ENCODE measurements around the gene BMPR1A. TPM values are rescaled to one million over a fixed set of nuclear protein-coding genes. Genes with fewer than 3 reads are reported as not detected.
"Not testable (repeated sequence)": the region's sequence is repeated elsewhere in the genome, so short reads cannot be mapped to it uniquely, and the experiment has no call there.

The BMPR1A gene
- total RNA-seq, 2 donors from 2014 or later = 7.0 to 11.8 TPM

- H3K4me1 Mint-ChIP-seq (ENCODE audit: low read depth) = peaks cover 41% of the 10 kb centered on the region
- H3K27ac Mint-ChIP-seq = no peak overlapping the region
- DNase-seq (no peak), ATAC-seq (replicated peaks in 1 of 2) (no peak)
- peak overlapping the region; percentile 22 to 41 for H3K4me3 Mint-ChIP-seq
- no peaks in the 10 kb centered on the region for H3K36me3 Mint-ChIP-seq (ENCODE audit: insufficient read depth in 2 of 2)
- no peaks in the 10 kb centered on the region for H3K9me3 Mint-ChIP-seq
- peaks cover 10% of the 10 kb centered on the region for H3K27me3 Mint-ChIP-seq (ENCODE audit: low read depth)
Observed at GRCh38 chr10:86969421-86970041, 213.1 kb downstream of the BMPR1A start.

- Mint-ChIP-seq H3K4me1 (ENCODE audit: low read depth) (peaks cover 40% of the 10 kb centered on the region), H3K4me3 (peak overlapping the region; percentile 71 to 75), H3K27me3 (ENCODE audit: low read depth) (peaks cover 10% of the 10 kb centered on the region), H3K27ac (peak overlapping the region; percentile 13), H3K9me3 (no peaks in the 10 kb centered on the region), H3K36me3 (ENCODE audit: insufficient read depth in 2 of 2) (no peaks in the 10 kb centered on the region)
- ATAC-seq (replicated peaks in 1 of 2) (no peak), DNase-seq (no peak)
Observed at GRCh38 chr10:86970162-86970981, 214.0 kb downstream of the BMPR1A start.

GRCh38 chr10:86970982-86971231, 214.5 kb downstream of the BMPR1A start:
- Mint-ChIP-seq H3K4me3 (peak overlapping the region; percentile 71 to 75), H3K4me1 (ENCODE audit: low read depth) (peaks cover 34% of the 10 kb centered on the region), H3K36me3 (ENCODE audit: insufficient read depth in 2 of 2) (no peaks in the 10 kb centered on the region), H3K9me3 (no peaks in the 10 kb centered on the region), H3K27me3 (ENCODE audit: low read depth) (peaks cover 10% of the 10 kb centered on the region), H3K27ac (no peak overlapping the region)
- no peak for DNase-seq
- ATAC-seq (replicated peaks in 1 of 2) = no peak

- peak; percentile 86 to 90 for DNase-seq
- Mint-ChIP-seq H3K4me1 (ENCODE audit: low read depth) (peaks cover 29% of the 10 kb centered on the region), H3K4me3 (peak overlapping the region; percentile 81 to 88), H3K9me3 (no peaks in the 10 kb centered on the region), H3K36me3 (ENCODE audit: insufficient read depth in 2 of 2) (no peaks in the 10 kb centered on the region), H3K27ac (peak overlapping the region; percentile 5), H3K27me3 (ENCODE audit: low read depth) (peaks cover 10% of the 10 kb centered on the region)
- peak; percentile 90 to 91 for ATAC-seq (replicated peaks in 1 of 2)
Observed at GRCh38 chr10:86971232-86971991, 215.0 kb downstream of the BMPR1A start.

GRCh38 chr10:86972613-86973380, 216.4 kb downstream of the BMPR1A start:
- Mint-ChIP-seq H3K4me1 (ENCODE audit: low read depth) (peaks cover 25% of the 10 kb centered on the region), H3K27ac (no peak overlapping the region), H3K4me3 (peak overlapping the region; percentile 31 to 56), H3K9me3 (no peaks in the 10 kb centered on the region), H3K27me3 (ENCODE audit: low read depth) (peaks cover 10% of the 10 kb centered on the region), H3K36me3 (ENCODE audit: insufficient read depth in 2 of 2) (no peaks in the 10 kb centered on the region)
- ATAC-seq (replicated peaks in 1 of 2) = no peak
- DNase-seq = no peak

GRCh38 chr10:86974484-86974883, 218.1 kb downstream of the BMPR1A start:
- no peak for ATAC-seq (replicated peaks in 1 of 2)
- Mint-ChIP-seq H3K27me3 (ENCODE audit: low read depth) (peaks cover 10% of the 10 kb centered on the region), H3K9me3 (no peaks in the 10 kb centered on the region), H3K4me3 (no peak overlapping the region), H3K36me3 (ENCODE audit: insufficient read depth in 2 of 2) (no peaks in the 10 kb centered on the region), H3K27ac (no peak overlapping the region), H3K4me1 (ENCODE audit: low read depth) (peaks cover 18% of the 10 kb centered on the region)
- no peak for DNase-seq

- Mint-ChIP-seq H3K4me1 (ENCODE audit: low read depth) (peaks cover 12% of the 10 kb centered on the region), H3K27me3 (ENCODE audit: low read depth) (peaks cover 17% of the 10 kb centered on the region), H3K9me3 (no peaks in the 10 kb centered on the region), H3K27ac (no peak overlapping the region), H3K36me3 (ENCODE audit: insufficient read depth in 2 of 2) (no peaks in the 10 kb centered on the region), H3K4me3 (no peak overlapping the region)
- DNase-seq = no peak
- no peak for ATAC-seq (replicated peaks in 1 of 2)
Observed at GRCh38 chr10:86976362-86977056, 220.1 kb downstream of the BMPR1A start.

GRCh38 chr10:86978457-86978856, 222.0 kb downstream of the BMPR1A start:
- not testable (repeated sequence) for H3K27me3 Mint-ChIP-seq (ENCODE audit: low read depth); H3K4me1 Mint-ChIP-seq (ENCODE audit: low read depth); DNase-seq; H3K9me3 Mint-ChIP-seq; ATAC-seq (replicated peaks in 1 of 2); H3K36me3 Mint-ChIP-seq (ENCODE audit: insufficient read depth in 2 of 2); H3K4me3 Mint-ChIP-seq; H3K27ac Mint-ChIP-seq

GRCh38 chr10:86979296-86979818, 222.9 kb downstream of the BMPR1A start:
- no peaks in the 10 kb centered on the region for H3K4me1 Mint-ChIP-seq (ENCODE audit: low read depth)
- DNase-seq = no peak
- no peaks in the 10 kb centered on the region for H3K36me3 Mint-ChIP-seq (ENCODE audit: insufficient read depth in 2 of 2)
- no peak overlapping the region for H3K4me3 Mint-ChIP-seq
- H3K27ac Mint-ChIP-seq = no peak overlapping the region
- no peak for ATAC-seq (replicated peaks in 1 of 2)
- H3K9me3 Mint-ChIP-seq = no peaks in the 10 kb centered on the region
- peaks cover 9% of the 10 kb centered on the region for H3K27me3 Mint-ChIP-seq (ENCODE audit: low read depth)

- H3K9me3 Mint-ChIP-seq = no peaks in the 10 kb centered on the region
- H3K27me3 Mint-ChIP-seq (ENCODE audit: low read depth) = peaks cover 9% of the 10 kb centered on the region
- no peaks in the 10 kb centered on the region for H3K36me3 Mint-ChIP-seq (ENCODE audit: insufficient read depth in 2 of 2)
- DNase-seq = no peak
- ATAC-seq (replicated peaks in 1 of 2) = no peak
- no peak overlapping the region for H3K4me3 Mint-ChIP-seq
- no peaks in the 10 kb centered on the region for H3K4me1 Mint-ChIP-seq (ENCODE audit: low read depth)
- H3K27ac Mint-ChIP-seq = no peak overlapping the region
Observed at GRCh38 chr10:86979977-86980448, 223.6 kb downstream of the BMPR1A start.

- not testable (repeated sequence) for H3K4me3 Mint-ChIP-seq; H3K27me3 Mint-ChIP-seq (ENCODE audit: low read depth); H3K27ac Mint-ChIP-seq; H3K9me3 Mint-ChIP-seq; DNase-seq; H3K4me1 Mint-ChIP-seq (ENCODE audit: low read depth); ATAC-seq (replicated peaks in 1 of 2); H3K36me3 Mint-ChIP-seq (ENCODE audit: insufficient read depth in 2 of 2)
Observed at GRCh38 chr10:86981020-86981419, 224.6 kb downstream of the BMPR1A start.

GRCh38 chr10:86981716-86982115, 225.3 kb downstream of the BMPR1A start:
- DNase-seq = no peak

More at GRCh38 chr10:86981716-86982115, 225.3 kb downstream of the BMPR1A start:
- no peaks in the 10 kb centered on the region for H3K4me1 Mint-ChIP-seq (ENCODE audit: low read depth)
- no peaks in the 10 kb centered on the region for H3K36me3 Mint-ChIP-seq (ENCODE audit: insufficient read depth in 2 of 2)
- no peak for ATAC-seq (replicated peaks in 1 of 2)
- no peak overlapping the region for H3K4me3 Mint-ChIP-seq
- no peaks in the 10 kb centered on the region for H3K9me3 Mint-ChIP-seq
- peaks cover 9% of the 10 kb centered on the region for H3K27me3 Mint-ChIP-seq (ENCODE audit: low read depth)
- H3K27ac Mint-ChIP-seq = no peak overlapping the region

All from activated T-cell treated with anti-CD3 and anti-CD28 coated beads, Interleukin-2, amount 50 U/mL, for 72 hours (primary cell).